HG02642 (cell line): ENCODE data around the gene PRPF19.

ENCODE experiments used
- ATAC-seq: cut with Tn5 transposase; IDR thresholded peaks from one replicate; pipeline ENCODE4 v1.9.1; 2021; ENCODE audit warnings: mild to moderate bottlenecking; ENCODE audit not compliant: unreplicated experiment, poor library complexity

PRPF19 gene

DNA sequence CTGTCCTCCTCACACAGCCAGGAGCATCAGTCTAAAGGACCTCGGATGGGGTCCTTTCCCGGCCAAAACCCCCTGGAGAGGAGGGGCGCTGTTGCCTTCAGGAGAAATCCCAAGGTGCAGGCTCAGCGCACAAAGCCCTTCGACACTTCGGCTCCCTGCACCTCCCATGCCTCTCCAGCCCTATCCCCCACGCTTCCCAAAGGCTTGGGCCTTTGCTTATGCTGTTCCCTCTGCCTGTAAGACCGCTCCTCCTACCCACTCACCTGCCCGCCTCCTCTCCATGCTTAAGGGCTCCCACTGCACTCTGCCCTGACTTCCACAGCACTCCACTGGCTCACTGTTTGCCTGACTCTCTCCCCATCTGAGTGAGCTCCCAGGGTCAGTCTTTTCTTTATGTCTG lies 32.1 kb upstream of the PRPF19 start:
- ATAC-seq: no peak

DNA sequence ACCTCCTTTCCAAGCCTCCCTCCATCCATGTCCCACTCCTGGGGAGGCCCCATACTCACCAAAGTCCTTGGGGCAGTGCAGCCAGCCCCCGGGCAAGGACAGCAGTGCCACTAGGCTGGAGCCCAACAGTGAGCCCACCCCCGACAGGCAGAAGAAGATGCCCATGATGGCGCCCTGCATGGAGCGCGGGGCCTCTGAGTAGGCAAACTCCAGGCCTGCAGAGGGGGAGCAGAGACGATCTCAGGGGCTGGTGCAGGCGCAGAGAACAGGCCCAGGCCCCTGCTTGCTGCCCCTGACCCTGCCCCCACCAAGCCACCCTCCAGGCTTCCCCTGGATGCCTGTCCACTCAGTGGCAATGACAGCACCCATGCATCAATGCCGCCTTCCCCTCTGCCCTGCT lies 31.4 kb upstream of the PRPF19 start:
- no peak for ATAC-seq

- ATAC-seq: no peak
Measured at GRCh38 chr11:60937144-60937527, 30.8 kb upstream of the PRPF19 start.

DNA sequence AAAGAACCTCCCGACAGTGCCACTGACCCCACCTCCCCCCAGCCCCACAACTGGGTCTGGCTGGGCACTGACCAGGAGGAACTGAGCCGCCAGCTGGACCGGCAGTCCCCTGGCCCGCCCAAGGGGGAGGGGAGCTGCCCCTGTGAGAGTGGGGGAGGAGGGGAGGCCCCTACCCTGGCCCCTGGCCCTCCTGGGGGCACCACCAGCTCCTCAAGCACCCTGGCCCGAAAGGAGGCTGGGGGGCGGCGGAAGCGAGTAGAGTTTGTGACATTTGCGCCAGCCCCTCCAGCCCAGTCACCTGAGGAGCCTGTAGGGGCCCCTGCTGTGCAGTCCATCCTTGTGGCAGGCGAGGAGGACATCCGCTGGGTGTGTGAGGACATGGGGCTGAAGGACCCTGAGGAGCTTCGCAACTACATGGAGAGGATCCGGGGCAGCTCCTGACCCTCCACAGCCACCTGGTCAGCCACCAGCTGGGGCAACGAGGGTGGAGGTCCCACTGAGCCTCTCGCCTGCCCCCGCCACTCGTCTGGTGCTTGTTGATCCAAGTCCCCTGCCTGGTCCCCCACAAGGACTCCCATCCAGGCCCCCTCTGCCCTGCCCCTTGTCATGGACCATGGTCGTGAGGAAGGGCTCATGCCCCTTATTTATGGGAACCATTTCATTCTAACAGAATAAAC lies 30.2 kb upstream of the PRPF19 start:
- ATAC-seq: no peak

DNA sequence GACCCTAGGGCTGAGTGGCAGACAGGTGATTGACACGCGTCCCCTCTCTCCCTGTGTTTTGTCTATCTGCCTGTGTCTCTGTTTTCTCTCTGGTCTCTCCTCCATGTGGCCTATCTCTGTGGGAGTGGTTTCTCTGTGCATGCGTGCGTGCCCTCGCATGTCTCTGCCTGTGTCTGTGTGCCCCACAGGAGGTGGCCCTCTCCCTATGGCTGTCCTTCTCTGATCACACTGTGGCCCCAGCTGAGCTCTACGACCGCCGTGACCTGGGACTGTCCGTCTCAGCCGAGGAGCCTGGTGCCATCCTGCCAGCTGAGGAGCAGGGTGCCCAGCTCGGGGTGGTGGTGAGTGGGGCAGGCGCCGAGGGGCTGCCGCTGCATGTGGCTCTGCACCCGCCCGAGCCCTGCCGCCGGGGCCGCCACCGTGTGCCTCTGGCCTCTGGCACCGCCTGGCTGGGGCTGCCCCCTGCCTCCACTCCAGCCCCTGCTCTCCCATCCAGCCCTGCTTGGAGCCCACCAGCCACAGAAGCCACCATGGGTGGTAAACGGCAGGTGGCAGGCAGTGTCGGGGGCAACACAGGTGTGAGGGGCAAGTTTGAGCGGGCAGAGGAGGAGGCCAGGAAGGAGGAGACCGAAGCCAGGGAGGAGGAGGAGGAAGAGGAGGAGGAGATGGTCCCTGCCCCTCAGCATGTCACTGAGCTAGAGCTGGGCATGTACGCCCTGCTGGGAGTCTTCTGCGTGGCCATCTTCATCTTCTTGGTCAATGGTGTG lies 29.5 kb upstream of the PRPF19 start:
- ATAC-seq: no peak

DNA sequence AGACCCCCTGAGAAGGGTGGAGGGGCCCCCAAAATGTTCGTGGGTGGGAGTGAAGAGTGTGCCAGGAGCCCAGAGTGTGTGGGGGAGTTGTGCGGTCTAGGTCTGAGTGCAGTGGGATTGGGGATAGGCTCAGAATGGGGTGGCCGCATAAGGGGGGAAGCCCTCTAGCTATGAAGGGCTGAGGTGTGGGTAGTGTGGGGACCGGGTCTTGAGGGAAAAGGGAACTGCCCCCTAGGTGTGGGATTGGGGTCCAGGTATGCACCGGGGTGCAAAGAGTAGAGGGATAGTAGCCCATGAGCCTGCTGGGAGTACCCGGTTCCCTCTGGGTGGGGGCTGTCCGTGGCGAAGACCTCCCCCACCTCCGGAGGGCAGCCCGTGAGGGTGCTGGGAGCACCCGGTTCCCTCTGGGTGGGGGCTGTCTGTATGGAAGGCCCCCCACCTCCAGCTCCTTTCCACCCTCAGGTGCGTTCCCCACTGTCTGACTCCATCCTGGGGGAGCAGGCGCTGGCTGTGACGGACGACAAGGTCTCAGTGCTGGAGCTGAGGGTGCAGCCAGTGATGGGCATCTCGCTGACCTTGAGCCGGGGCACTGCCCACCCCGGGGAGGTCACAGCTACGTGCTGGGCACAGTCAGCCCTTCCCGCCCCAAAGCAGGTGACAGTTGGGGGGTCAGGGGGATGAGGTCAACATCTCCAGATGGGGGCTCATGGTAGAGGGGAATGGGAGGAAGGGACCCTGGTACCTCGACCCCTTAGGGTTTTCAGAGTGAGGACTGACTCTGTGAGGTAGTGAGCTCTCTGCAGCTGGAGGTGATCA lies 28.6 kb upstream of the PRPF19 start:
- no peak for ATAC-seq

DNA sequence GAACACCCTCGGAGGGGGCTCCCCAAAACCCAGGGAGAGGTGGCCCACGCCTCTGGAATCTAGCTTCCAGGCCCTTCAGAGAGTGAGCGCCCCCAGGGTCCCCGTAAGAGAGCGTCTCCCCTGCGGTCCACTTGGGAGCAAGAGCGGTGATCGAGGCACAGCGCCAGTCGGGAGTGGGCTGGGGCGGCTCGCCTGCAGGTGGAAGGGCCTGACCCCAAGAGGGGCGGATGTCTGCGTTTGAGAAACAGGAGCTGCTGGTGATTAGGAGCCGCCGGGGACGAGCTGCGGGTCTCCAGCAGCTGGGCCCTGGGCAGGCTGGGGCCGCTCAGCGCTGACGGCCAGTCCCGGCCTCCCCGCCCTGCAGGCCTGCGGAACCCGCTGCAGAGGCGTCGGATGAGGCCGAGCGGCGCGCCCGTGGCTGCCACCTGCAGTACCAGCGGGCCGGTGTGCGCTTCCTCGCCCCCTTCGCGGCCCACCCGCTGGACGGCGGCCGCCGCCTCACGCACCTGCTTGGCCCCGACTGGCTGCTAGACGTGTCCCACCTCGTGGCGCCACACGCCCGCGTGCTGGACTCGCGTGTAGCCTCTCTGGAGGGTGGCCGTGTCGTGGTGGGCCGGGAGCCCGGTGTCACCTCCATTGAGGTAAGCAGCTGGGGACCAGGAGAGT lies 27.9 kb upstream of the PRPF19 start:
- no peak for ATAC-seq

DNA sequence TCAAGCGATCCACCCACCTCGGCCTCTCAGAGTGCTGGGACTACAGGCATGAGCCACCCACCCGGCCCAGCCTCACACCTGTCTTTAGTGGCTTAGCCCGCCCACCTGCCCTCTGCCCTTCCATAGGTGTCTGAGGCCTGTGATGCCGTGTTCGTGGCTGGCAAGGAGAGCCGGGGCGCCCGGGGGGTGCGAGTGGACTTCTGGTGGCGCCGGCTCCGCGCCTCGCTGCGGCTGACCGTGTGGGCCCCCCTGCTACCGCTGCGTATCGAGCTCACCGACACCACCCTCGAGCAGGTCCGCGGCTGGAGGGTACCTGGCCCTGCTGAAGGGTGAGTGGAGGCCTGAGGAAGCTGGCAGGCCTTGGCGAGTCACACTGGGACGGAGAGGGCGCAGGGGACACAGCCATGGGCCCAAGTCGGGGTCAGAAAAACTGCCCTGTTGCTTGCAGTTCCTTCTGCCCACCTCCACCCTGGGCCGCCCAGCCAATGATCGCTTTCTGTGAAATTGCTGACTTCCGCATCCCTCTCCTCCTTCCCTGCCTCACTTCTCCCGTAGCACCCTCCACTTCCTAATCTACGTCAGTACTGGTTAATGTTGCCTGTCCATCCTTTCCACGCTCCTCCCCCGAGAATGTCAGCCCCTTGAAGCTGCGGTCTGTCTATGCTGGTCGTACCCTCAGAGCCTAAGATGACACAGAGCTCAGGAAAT lies 27.2 kb upstream of the PRPF19 start:
- no peak for ATAC-seq

DNA sequence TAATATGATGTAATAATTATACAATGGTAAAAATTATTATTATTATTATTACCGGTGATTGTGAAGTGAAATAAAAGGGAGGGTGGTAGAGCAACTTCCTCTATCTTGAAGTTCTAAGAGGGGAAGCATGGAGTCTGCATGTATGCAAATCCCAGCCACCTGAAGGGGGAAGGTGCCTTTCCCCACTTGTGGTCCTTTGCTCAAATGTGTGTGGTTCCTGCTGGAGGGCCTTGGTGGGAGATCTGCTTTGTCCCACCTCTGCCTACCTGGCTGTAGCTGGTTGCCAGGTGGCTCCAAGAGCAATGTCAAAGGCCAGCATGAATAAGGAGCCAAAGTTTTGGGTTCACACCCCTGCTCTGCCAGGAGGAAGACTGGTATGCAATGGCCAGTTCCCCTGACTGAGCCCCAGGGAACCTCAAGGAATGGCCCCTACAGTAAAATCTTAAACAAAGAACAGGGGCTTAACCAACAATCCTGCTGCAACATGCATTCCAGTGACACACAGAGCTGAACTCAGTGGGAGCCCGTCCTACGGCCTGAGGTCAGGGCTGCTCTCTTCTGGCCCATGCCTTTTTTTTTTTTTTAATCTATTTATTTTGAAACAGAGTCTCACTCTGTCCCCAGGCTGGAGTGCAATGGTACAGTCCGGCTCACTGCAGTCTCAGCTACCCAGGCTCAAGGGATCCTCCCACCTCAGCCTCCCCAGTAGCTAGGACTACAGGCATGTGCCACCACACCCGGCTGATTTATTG lies 26.4 kb upstream of the PRPF19 start:
- ATAC-seq: no peak

DNA sequence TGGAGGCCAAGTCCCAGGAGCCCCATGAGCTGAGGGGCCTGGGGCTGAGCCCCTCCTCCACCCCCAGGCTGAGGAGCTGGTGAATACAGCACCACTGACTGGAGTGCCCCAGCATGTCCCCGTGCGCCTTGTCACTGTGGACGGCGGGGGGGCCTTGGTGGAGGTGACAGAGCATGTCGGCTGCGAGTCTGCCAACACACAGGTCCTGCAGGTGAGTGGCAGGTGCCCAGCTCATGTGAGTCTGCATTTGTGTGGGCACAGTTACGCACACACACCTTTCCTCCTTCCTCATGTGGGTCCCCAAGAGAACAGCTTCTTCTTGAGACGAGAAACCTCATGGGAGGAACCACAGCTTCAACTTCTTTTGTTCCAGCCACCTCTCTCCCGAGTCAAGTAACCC lies 25.5 kb upstream of the PRPF19 start:
- ATAC-seq: no peak

GRCh38 chr11:60930394-60930793 lies 24.0 kb upstream of the PRPF19 start:
- ATAC-seq: no peak

- ATAC-seq: no peak
Measured at GRCh38 chr11:60929764-60930163, 23.4 kb upstream of the PRPF19 start.

DNA sequence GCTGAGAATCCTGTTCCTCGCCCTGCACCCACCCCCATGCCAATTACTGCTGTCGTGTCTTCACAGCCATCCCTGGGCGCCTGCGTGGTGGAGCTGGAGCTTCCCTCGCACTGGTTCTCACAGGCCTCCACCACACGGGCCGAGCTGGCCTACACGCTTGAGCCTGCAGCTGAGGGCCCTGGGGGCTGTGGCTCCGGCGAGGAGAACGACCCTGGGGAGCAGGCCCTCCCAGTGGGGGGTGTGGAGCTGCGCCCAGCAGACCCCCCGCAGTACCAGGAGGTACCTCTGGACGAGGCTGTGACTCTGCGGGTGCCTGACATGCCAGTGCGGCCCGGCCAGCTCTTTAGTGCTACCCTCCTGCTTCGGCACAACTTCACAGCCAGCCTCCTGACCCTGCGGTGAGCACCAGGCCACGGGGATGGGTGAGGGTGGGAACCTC lies 22.2 kb upstream of the PRPF19 start:
- no peak for ATAC-seq

GRCh38 chr11:60927600-60927999 lies 21.2 kb upstream of the PRPF19 start:
- ATAC-seq: no peak

DNA sequence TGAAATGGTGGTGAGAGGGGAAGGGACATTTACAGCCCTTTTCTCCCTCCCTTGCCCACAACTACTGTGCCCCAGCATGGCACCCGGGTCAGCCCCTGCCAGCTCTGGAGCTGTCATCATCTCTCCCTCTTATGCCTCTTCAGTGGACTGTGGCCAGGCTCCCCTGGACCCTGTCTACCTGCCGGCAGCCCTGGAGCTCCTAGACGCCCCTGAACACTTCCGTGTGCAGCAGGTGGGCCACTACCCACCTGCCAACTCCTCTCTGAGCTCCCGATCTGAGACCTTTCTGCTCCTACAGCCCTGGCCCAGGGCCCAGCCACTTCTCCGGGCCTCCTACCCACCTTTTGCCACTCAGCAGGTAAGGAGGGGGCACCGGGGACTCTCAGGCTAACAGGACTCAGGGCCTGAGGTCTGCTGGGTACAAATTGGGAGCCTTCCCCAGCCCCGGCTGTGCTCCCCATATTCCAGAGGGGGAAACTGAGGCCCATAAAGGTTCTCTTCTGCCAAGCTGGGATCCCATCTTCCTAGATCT lies 20.7 kb upstream of the PRPF19 start:
- no peak for ATAC-seq

GRCh38 chr11:60926500-60926899 lies 20.1 kb upstream of the PRPF19 start:
- ATAC-seq: no peak

DNA sequence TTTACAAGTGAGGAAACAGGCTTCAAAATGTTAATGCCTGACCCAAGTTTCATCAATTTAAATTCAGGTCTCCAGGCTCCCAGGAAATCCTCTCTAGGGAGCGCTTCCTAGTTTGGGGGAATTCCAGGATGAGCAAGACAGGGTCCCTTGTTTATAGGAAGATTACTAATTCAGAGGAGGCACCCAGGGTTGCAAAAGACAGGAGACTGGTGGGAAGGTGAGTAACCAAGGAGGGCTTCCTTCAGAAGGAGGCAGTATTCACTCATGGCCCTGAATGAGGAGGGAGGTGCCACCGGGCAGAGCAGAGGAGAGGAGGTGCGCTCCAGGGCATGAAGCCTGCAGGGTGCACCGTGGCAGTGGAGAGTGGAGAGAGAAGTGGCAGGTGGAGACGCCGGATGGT lies 19.5 kb upstream of the PRPF19 start:
- ATAC-seq: no peak

DNA sequence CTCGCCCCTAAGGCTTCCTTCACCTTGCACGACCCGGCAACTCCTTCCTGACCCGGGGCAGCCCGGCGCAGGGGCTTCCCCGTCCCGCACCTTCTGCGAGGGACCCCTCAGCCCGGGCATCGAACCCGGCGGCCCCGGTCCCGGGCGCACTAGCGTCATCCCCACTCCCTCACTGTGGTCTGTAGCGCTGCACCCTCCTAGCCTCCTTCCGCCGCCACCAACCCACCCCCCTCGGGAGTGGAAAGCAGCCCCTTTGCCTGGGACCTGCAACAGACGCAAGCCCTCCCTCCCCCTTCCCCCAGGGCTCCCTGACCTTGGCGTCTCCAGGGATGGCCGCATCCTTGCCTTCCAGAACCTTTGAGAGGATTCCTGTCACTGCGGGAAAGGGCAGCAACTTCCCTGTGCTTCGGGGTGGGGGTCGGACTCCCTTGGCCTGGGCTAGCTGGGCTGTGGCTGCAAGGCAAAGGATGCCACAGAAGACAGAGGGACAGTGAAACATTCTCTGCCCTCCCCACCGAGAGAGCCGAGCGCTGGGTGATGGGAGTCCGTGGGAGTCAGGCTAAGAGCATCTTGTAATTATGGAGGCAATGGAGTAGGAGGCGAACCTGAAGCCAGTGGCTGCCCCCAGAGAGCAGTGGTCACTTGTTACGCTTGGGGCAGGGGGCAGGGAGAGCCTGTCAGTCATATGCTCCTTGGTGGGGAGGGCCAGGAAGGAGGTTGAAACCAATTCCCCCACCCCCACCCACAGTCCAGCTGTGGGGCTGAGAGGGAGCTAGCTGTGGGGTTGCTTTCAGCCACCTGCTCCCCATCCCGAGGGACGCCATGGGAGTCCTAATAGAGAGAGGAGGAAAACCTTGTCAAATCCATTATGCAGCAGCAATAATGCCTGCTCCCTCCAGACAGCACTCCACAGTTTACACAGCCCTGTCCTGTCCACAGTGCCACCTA lies 18.8 kb upstream of the PRPF19 start:
- peak; percentile 24 for ATAC-seq
